Measurements from ENCODE around the gene CMSS1.

Gene CMSS1

GRCh38 chr3:100043271-100043670 is 225.6 kb downstream of the CMSS1 start:
- Histone ChIP-seq H4K20me1 (ENCODE audit: insufficient read depth, low read length, poor library complexity, severe bottlenecking) (no peaks in the 10 kb centered on the region), H2AFZ (ENCODE audit: low read length) (no peak overlapping the region), H3K4me2 (ENCODE audit: low read depth, low read length, poor library complexity, severe bottlenecking) (no peak overlapping the region), H3K36me3 (ENCODE audit: insufficient read depth, low read length) (no peaks in the 10 kb centered on the region), H3K9me2 (replicated peaks; ENCODE audit: low read depth, low read length) (no peaks in the 10 kb centered on the region), H3K27me3 (ENCODE audit: insufficient read depth, low read length, poor library complexity, severe bottlenecking) (no peaks in the 10 kb centered on the region), H3K4me1 (ENCODE audit: insufficient read depth, low read length, poor library complexity, severe bottlenecking) (peaks cover 12% of the 10 kb centered on the region), H3K9ac (ENCODE audit: low read depth, low read length, poor library complexity, severe bottlenecking) (no peak overlapping the region), H3K4me3 (ENCODE audit: low read length, poor library complexity, severe bottlenecking) (no peak overlapping the region), H3K9me3 (ENCODE audit: insufficient read depth, low read depth, low read length) (no peaks in the 10 kb centered on the region), H3K79me2 (ENCODE audit: insufficient read depth, low read length) (no peaks in the 10 kb centered on the region), H3F3A (ENCODE audit: low read depth) (no peaks in the 10 kb centered on the region)
- no peak for TF ChIP-seq EZH2phosphoT487 (IDR thresholded peaks at IDR 0.05; ENCODE audit: borderline replicate concordance)
- TF ChIP-seq, protein P1, sequence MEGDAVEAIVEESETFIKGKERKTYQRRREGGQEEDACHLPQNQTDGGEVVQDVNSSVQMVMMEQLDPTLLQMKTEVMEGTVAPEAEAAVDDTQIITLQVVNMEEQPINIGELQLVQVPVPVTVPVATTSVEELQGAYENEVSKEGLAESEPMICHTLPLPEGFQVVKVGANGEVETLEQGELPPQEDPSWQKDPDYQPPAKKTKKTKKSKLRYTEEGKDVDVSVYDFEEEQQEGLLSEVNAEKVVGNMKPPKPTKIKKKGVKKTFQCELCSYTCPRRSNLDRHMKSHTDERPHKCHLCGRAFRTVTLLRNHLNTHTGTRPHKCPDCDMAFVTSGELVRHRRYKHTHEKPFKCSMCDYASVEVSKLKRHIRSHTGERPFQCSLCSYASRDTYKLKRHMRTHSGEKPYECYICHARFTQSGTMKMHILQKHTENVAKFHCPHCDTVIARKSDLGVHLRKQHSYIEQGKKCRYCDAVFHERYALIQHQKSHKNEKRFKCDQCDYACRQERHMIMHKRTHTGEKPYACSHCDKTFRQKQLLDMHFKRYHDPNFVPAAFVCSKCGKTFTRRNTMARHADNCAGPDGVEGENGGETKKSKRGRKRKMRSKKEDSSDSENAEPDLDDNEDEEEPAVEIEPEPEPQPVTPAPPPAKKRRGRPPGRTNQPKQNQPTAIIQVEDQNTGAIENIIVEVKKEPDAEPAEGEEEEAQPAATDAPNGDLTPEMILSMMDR (conservative IDR thresholded peaks at IDR 0.05; ENCODE audit: low read length), result no peak

DNA sequence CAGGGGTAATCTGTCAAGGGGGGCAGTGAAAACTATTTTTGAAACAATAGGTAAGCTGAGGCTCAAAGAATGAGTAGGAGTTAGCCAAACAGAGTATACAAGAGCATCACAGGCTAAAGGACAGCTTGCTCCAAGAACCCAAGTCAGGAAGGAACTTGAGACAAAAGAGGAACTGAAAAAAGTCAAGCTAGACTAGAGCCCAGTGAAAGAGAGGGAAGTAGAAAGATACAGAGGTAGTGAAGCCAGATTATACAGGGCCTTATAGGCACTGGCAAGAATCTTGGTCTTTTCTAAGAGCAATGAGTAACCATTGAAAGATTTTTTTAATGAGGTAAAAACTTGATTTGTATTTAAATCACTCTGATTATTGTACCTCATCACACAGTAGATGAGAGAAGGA is 226.7 kb downstream of the CMSS1 start:
- Histone ChIP-seq H3F3A (ENCODE audit: low read depth) (no peaks in the 10 kb centered on the region), H3K36me3 (ENCODE audit: insufficient read depth, low read length) (no peaks in the 10 kb centered on the region), H2AFZ (ENCODE audit: low read length) (no peak overlapping the region), H3K9ac (ENCODE audit: low read depth, low read length, poor library complexity, severe bottlenecking) (no peak overlapping the region), H3K4me2 (ENCODE audit: low read depth, low read length, poor library complexity, severe bottlenecking) (no peak overlapping the region), H3K4me1 (ENCODE audit: insufficient read depth, low read length, poor library complexity, severe bottlenecking) (peaks cover 12% of the 10 kb centered on the region), H3K27me3 (ENCODE audit: insufficient read depth, low read length, poor library complexity, severe bottlenecking) (no peaks in the 10 kb centered on the region), H3K9me2 (replicated peaks; ENCODE audit: low read depth, low read length) (no peaks in the 10 kb centered on the region), H3K79me2 (ENCODE audit: insufficient read depth, low read length) (no peaks in the 10 kb centered on the region), H4K20me1 (ENCODE audit: insufficient read depth, low read length, poor library complexity, severe bottlenecking) (no peaks in the 10 kb centered on the region), H3K4me3 (ENCODE audit: low read length, poor library complexity, severe bottlenecking) (no peak overlapping the region), H3K9me3 (ENCODE audit: insufficient read depth, low read depth, low read length) (no peaks in the 10 kb centered on the region)
- TF ChIP-seq, protein P1 (conservative IDR thresholded peaks at IDR 0.05; ENCODE audit: low read length), result no peak
- TF ChIP-seq EZH2phosphoT487 (IDR thresholded peaks at IDR 0.05; ENCODE audit: borderline replicate concordance), result no peak

- no peak overlapping the region for H2AFZ ChIP-seq (ENCODE audit: low read length)
- no peaks in the 10 kb centered on the region for H4K20me1 ChIP-seq (ENCODE audit: insufficient read depth, low read length, poor library complexity, severe bottlenecking)
- H3K4me3 ChIP-seq (ENCODE audit: low read length, poor library complexity, severe bottlenecking), result no peak overlapping the region
- TF ChIP-seq EZH2phosphoT487 (IDR thresholded peaks at IDR 0.05; ENCODE audit: borderline replicate concordance), result no peak
- TF ChIP-seq, protein P1 (conservative IDR thresholded peaks at IDR 0.05; ENCODE audit: low read length), result no peak
- no peaks in the 10 kb centered on the region for H3K79me2 ChIP-seq (ENCODE audit: insufficient read depth, low read length)
- no peaks in the 10 kb centered on the region for H3K36me3 ChIP-seq (ENCODE audit: insufficient read depth, low read length)
- H3K9ac ChIP-seq (ENCODE audit: low read depth, low read length, poor library complexity, severe bottlenecking), result no peak overlapping the region
- H3K4me2 ChIP-seq (ENCODE audit: low read depth, low read length, poor library complexity, severe bottlenecking), result no peak overlapping the region
- no peaks in the 10 kb centered on the region for H3K9me3 ChIP-seq (ENCODE audit: insufficient read depth, low read depth, low read length)
- peaks cover 12% of the 10 kb centered on the region for H3K4me1 ChIP-seq (ENCODE audit: insufficient read depth, low read length, poor library complexity, severe bottlenecking)
- H3K27me3 ChIP-seq (ENCODE audit: insufficient read depth, low read length, poor library complexity, severe bottlenecking), result no peaks in the 10 kb centered on the region
- H3F3A ChIP-seq (ENCODE audit: low read depth), result no peaks in the 10 kb centered on the region
- H3K9me2 ChIP-seq (replicated peaks; ENCODE audit: low read depth, low read length), result no peaks in the 10 kb centered on the region
Measured at GRCh38 chr3:100045696-100046095, 228.0 kb downstream of the CMSS1 start.

Data from Loucy (cell line).